HL-60/S4 treated with phorbol 12-myristate 13-acetate at 8.2 ng/mL for 4 days and 3 days (cell line): ENCODE measurements around the gene SOX8.

Source experiments
- in situ Hi-C: fragments of 300-500 bp; cut with MboI; formaldehyde crosslinking; loops from 2 replicates; pipeline ENCODE4 v1.15.0; 2022; ENCODE audit warnings: low sequenced_read_pairs

SOX8 gene

DNA sequence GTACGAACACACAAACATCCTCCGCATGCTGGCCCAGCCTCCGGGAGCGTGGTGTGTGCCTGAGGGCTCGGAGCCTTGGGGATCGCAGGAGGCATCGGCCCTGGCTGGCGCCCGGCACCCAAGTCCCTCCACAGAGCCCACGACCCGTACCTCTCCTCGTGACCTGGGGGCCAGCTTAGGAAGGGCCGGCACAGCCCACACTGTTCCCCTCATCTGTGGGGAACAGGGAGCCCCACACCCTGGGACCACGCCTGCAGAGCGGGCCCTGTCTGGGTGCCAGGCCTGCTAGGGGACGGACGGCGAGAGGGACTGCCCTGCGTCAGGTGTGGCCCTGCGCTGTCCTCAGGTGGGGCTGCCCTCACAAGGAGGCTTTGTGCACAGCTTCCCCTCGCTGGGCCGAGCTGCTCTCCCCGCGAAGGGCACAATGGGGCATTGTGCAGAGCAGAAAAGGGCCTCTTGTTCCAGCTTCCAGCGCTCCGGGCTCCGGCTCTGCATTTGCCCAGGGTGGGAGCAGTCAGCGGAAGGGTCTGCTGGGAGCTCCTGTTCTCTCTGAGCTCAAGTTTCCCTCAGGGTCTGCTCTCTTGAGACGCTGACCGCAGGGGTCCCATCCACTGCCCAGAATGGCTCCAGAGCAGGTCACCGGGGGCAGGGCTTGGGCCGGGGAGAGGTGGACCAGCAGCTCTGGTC, 9.1 kb upstream of the SOX8 start:
- in situ Hi-C loops = no loop called here

DNA sequence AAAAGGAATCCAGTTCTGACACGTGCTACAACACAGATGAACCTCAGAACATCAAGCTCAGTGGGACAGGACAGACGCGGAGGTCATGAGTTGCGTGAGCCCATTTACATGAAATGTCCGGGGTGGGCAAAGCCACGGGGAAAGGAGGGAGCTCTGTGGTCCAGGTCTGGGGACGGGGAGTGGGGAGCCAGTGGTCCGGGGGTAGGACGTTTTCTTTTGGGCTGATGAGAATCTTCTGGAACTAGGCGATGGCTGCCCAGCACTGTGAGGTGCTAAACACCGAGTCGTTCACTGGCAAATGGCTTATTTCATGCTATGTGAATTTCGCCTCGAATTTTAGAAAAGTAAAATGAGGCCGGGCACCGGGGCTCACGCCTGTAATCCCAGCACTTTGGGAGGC, 8.2 kb upstream of the SOX8 start:
- in situ Hi-C loops = no loop called here

DNA sequence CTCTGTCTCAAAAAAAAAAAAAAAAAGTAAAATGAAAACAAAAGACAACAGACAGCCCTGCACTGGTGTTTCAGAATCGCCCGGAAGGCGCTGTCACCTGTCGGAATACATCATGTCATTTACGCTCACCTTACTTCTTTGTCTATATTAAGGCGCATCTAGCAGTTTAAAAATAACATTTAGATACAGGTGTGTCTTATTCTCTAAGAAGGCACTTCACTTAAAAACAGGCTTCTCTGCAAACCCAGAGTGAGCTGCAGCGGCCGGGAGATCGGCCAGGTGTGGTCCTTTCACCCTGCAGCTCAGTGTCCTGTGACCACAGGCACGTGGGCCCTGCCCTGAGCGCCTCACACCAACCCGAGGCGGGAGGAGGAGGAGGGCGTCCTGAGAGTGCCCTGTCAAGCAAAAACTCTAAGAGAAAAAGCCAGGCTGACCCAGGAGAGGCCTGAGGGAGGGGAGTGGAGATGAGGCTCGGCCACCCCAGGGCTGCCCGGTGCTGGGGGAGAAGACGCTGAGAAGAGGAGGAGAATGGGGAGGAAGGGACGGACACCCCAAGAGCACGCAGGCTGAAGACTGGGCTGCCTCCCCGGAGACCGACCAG, 7.5 kb upstream of the SOX8 start:
- in situ Hi-C loops = no loop called here

DNA sequence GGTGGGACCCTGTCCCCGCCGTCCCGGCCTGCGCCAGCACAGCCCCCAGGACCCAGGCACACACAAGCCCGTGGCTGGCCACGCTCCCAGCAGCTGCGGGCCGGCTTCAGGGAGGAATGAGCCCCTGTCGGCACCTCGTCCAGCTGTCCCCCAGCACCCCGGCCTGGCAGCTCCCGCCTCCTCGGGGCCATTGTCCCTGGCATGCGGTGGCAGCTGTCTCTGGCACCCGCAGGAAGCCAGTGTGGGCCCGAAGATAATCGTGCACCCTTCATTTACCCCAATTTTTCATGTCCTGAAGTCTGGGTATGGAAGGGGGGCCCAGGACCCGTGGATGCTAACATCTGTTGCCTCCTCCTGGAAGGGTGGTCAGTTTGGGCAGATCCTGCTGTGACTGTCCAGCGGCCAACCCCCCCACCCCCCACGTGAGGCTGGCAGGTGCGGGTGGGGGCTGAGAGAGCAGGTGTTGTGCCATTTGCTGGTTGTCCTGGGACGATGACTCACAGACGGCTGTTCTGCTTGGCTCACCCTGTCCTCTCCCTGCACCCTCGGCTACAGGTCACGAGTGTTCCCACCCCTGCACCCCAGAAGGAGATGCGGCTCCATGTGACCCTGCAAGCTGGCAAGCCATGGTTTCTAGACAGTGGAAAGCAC, 6.8 kb upstream of the SOX8 start:
- in situ Hi-C loops = no loop called here

DNA sequence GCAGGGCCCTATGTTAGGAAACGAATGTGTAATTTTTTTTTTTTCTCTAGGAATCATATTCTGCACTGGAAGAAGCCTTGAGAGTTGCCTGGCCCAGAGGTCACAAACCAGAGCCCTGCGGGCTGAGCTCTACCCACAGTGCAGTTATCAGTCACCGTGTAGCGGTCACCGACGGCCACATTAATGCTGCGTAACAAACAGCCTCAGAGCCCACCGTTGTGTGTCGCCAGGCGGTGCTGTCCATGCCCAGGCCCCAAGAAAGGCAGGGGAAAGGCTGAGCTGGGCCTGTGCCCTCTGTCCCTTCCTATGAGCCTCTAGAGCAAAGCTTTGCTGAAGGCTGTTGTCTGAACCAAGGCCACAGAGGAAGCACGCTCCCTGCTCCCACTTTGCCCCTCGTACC, 6.3 kb upstream of the SOX8 start:
- in situ Hi-C loops = no loop called here

DNA sequence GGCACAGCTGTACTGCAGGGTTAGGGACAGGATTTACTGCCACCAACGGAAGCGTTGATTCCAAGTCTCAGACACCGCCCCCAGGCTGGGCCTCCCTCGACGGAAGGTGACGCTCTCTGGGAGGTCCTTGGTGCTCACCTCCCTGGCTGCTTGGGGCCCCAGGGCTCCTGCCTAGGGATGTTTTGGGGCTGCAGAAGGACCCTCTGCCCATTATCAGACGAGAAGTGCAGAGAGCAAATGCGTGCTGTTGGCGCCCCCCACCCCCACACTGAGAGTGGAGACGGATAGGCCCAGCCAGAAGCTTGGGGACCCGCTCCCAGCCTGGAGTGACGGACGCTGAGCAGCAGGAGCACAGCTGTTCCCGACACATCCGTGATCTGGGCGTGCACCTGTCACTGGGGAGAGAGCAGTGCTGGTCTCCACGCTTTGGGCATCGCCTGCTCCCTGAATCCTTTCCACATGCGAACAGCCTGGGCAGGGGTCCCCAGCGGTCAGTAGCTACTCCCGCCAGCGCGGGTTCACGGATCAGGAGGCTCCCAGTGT, 5.1 kb upstream of the SOX8 start:
- in situ Hi-C loops = no loop called here

DNA sequence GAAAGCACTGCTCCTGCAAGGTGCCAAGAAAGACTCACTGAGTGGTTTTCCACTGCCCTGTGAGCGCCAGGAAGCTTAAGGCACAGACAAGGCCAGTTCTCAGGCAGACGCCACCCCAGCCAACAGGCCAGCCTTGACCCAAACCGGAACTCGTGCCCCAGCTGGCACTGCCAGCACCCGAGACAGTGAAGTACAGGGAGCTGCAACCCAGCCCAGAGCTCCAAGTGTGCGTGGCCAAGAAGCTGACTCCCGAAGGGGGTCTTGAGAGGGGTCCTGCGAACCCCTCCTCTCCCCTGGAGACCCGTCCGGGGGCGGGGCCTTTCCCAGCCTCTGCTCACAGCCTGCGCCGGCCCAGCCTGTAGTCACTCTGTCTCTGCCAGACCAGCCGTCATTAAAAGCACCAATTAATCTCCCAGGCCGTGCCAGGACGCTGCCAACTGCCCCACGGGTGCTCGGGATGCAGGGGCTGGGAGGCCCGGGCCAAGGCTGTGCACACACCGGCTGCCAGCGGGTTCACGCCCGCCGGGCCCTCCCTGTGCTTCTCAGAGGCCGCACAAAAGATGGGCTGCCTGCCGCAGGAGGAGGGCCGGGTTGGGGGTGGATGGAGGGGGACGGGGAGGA, 4.4 kb upstream of the SOX8 start:
- in situ Hi-C loops = no loop called here

DNA sequence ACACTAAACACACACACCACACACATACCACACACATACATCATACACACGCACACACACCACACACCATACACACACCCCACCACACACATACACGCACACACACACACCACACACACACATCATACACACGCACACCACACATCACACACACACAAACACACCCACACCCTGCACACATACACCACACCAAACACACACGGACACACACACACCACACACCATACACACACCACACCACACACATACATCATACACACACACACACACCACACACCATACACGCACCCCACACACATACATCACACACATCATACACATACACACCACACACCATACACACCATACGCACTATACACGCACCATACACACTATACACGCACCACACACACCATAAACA, 3.7 kb upstream of the SOX8 start:
- in situ Hi-C loops = no loop called here

DNA sequence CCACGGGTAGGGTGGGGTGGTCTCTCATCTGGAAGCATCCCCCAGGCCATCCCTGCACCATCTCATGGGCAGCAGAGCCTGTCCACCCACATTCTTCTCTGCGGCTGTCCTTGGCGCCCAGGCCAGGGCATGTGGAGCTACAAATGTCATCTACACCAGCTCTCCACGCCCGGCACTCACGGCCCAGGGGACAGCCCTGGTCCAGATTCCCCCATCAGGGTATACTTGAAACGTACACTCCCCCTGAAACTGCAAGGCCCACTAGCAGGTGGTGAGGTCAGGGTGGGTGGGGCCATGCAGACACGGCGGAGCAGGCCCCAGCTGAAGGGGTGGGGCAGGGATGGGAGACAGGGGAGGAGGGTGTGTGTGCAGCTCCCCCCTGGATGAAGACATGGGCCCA, 3.2 kb upstream of the SOX8 start:
- in situ Hi-C loops = no loop called here

DNA sequence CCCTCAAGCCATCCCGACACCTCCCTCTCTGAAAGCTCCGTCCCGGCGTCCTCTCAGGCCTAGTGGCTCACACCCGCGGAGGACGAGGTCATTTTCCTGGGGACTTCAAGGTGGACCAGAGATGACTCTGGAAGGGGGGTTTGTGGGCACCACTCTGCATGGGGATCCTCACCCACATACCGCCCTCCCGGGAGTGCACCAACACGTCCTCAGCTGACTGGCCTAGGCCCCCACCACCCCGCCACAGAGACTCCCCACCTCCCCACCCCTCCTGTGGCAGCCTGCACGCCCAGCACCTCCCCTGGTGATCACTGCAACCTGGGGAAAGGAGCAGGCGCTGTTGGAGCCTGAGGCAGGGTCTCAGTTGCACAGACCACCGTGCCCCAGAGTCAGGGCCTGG, 2.4 kb upstream of the SOX8 start:
- in situ Hi-C loops = no loop called here

DNA sequence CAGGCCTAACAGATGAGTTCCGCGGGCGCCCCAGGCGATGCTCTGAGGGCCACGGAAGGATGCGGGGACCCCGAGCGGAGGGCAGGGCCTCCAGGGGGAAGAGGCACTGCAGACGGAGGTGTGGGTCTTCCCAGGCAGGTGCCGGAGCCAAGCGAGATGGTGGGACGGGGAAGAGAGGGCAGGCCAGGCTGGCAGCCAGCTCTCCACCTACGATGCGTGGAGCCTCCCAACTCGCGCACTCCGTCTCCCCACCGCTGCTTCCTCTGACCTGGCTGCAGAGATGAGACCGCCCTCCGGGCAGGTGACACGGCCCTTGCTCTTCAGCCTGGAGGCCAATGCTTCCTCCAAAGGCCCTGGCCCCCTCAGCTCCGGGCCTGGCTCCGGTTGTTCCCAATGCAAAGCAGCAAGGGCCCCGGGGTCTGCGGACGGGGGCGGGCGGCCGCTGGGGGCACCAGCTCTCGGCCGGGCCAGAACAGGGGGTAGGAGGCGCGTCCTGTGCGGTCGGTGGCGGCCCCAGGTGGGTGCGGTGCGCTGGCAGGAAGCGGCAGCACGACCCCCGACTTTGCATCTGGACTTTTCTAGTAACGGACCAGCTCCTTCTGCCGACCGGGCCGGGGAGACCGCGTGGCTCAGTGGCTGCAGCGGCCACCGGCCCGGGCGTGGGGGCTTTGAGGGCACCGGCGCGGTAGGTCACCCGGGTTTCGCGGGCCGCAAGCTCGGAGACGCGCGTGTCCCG, 1.5 kb upstream of the SOX8 start:
- in situ Hi-C loops = no loop called here

DNA sequence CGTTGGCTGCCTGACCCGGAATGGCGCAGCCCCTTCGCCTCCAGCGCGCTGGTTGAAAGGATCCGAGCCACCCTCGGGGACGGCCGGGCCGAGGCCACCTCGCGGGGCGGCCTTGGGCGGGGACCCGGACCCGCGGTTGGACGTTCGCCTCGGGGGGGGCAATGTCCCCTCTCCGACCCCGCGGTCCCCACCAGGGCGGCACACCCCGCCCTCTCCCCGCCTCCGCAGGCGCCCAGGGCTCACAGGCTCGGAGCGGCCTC, 1.0 kb upstream of the SOX8 start:
- in situ Hi-C loops = no loop called here

DNA sequence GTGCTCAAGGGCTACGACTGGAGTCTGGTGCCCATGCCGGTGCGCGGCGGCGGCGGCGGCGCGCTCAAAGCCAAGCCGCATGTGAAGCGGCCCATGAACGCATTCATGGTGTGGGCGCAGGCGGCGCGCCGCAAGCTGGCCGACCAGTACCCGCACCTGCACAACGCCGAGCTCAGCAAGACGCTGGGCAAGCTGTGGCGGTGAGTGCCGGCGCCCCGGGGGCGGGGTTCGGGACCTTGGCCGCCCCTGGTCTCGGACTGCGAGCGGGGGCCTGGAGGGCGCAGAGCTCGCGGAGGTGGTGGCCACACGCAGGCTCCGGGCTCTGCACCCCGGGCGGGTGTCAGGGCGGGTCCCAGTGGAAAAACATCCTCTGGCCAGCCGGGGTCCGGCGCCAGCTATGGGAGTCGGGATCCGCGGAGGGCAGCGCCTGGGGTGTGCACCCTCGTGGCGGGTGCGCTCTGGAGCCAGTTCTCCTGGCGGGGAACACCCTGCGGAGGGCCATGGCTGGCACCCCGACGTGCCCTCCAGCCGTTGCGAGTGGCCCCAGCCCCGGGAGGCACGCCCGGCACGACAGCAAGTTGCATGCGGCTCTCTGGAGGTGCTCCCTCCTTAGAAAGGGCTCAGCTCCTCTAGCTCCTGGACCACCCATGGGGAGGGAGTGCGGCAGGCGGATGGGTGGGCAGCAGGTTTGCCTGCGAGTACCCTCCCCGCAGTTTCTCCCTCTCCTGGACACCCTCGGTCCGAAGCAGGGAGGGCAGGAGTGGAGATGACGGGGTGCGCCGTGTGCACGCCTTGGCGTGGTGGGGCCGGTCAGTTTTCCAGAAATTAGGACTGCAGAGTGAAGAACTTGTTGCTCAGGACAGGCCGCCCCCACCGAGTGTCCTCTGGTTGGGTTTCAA, 824 bp downstream of the SOX8 start:
- in situ Hi-C loops = no loop called here

DNA sequence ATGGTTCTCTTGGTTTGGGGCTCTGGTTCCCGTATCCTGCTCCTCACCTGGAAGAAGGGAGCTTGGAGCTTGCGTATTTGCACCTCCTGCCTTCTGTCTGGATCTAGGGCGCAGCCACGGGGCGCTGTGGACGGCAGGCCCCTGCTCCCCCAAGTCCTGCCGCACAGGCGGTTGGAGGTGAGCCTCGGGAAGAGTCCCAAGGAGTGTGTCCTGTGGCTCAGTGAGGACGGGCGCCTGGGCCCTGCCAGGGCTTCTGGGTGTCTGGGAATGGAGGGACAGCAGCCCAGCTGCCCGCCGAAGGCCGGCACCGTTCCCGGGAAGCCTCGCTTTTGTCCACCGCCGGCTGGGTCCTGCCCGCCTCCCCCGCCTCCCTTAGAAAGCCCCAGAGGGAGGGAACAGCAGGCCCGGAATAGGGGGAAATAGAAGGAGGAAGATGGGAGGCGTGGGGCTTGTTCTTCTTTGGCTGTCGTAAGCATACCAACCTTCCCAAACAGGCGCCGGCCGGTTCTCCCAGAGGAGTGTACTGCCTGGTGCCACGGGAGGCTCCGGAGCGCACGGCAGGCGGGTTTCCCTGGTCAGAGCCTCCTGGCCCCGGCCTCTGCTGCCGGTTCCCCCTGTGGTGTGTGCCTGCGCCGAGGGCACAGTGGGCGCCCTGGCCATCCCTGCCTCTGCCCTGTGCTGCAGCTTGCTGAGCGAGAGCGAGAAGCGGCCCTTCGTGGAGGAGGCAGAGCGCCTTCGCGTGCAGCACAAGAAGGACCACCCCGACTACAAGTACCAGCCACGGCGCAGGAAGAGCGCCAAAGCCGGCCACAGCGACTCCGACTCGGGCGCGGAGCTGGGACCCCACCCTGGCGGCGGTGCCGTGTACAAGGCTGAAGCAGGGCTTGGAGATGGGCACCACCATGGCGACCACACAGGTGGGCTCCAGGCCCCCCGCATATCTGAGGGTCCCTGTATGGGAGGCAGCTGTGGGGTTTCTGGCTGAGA, 1.8 kb downstream of the SOX8 start:
- in situ Hi-C loops = no loop called here

DNA sequence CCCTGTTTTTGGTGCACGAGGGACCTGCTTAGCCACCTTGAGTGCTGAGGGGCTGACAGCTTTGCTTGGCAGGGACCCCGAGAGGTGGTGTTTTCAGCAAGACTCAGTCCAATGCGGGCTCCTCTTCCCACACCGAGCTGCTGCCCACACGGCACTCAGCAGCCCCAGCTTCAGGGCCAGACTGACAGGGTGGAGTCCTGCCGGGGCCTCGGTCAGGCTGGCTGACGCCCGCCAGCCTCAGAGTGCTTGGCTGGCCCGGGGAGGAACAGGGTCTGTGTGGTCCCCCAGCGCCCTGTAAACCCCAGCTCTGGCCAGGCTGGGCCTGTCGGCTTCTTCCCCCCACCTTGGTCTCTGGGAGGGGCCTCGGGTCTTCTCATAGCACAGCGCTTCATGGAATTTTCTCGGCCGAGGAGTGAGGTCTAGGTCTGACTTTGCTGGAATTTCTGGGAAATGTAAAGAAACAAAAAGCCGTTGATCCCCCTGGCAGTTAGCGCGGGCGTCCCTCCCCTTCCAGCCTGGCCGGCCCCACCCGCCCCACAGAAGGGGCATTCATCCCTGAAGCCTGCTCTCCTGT, 2.6 kb downstream of the SOX8 start:
- in situ Hi-C loops = no loop called here

DNA sequence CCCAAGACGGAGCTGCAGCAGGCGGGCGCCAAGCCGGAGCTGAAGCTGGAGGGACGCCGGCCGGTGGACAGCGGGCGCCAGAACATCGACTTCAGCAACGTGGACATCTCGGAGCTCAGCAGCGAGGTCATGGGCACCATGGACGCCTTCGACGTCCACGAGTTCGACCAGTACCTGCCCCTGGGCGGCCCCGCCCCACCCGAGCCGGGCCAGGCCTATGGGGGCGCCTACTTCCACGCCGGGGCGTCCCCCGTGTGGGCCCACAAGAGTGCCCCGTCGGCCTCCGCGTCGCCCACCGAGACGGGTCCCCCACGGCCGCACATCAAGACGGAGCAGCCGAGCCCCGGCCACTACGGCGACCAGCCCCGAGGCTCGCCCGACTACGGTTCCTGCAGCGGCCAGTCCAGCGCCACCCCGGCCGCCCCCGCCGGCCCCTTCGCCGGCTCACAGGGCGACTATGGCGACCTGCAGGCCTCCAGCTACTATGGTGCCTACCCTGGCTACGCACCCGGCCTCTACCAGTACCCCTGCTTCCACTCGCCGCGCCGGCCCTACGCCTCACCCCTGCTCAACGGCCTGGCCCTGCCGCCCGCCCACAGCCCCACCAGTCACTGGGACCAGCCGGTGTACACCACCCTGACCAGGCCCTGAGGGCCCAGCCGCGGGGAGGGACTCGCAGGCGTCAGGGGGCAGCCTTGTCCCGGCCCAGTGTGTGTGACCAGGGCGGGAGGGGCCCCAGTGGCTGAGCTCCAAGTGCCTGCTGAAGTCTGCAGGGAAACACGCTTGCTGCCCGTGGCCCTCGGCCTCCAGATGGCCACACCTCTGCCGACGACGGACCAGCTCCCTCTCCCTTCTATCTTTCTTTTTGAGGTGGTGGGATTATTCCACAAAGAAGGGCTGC, 3.4 kb downstream of the SOX8 start:
- in situ Hi-C loops = no loop called here

DNA sequence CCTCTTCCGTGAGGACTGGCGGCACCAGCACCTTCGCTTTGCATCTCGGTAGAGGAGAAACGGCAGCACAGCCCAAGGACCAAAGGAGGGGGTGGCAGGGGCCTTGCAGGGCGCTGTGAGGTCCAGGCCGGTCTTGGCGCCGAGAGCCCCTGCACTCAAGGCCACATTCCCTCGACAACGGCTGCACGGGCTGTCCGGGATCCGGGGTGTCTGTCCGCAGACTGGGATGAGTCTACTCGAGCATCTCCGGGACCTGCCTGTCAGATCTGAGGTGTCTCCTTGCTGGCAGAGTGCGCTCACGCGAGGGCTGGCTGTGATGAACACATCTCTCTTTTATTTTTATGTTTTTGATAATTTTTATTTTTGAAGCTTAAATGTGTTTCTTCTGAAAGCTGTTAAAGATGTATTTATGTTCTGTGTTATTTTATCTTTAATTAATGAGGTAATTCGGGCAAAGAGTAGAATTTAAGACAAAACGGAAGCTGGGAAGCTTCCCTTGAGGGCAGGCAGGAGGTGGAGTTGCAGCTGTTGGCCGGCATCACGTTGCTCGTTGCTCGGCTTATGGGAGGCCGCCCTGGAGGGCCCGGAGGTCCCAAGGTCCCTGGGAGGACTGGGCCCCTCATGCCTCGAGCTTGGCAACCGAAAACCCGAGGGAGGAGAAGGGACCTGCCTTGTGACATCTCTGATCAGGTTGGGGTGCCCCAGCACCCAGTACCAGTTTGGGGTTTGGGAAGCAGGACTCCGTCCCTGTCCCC, 4.3 kb downstream of the SOX8 start:
- in situ Hi-C loops = no loop called here
